CD4-positive, alpha-beta T cell treated with Interleukin-4 for 1 hour (primary cell): ENCODE measurements around the gene POLK.

ENCODE experiments used
- DNase-seq, 2 donors: peaks; one replicate each; pipeline ENCODE4 v3.0.0-alpha.2; 2020 to 2022

POLK gene

DNA sequence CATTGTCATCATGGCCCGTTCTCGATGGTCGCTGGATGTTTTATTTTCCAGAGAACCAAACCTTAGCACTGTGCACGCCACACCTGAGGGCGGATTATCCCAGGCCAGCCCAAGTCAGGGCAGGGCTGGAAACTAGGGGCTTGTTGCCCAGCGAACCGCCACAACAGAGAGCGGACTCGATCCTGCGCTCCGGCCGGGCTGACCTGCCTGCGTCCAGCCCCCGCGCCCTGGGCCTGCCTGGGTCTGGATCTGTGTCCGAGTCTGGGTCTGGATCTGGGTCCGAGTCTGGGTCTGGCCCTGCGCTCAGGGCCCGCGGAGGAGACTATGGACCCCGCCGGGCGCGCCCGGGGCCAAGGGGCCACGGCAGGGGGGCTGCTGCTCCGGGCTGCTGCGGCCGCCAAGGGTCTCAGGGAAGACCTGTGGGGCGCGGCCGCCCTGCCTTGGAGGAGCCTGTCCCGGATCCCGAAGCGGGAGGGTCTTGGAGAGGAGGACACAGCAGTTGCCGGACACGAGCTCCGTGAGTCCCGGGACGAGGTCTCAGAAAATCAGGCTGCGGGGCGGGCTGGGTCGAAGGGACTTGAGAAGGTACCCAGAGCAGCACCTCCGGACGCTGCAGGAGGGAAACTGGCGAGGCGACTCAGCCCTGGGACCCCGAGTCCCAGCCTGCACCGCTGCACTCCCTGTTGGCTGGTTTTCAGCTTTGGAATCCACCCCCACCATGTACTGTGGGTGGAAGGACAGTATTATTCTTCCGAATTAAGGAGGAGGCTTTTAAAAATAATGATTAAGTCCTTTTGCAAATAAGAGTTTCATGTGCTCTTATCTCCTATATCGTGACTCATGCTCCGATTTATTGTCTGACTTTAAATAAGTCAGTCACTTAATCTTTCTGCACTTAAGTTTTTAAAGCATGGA is 99.9 kb downstream of the POLK start, which contains the start of gene ANKDD1B:
TSS of gene ANKDD1B (plus strand) at position 143 of the 915 bp plus-strand sequence. CDS start at position 325, 182 bp downstream.
- no peak for DNase-seq

DNA sequence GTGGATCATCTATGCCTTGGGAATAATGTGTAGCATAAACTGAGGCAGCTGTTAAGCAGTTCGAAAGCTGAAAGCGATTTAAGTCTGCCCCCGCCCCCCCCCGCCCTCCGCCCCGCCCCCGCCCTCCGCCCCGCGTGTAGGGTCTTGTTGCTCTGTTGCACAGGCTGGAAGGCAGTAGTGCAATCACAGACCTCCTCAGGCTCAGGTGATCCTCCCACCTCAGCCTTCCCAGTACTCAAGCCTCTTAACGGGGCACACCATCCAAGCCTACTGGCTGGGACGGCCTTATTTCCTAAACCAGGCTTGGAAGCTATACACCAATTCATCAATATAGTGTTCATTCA is 100.5 kb downstream of the POLK start:
- DNase-seq: no peak

DNA sequence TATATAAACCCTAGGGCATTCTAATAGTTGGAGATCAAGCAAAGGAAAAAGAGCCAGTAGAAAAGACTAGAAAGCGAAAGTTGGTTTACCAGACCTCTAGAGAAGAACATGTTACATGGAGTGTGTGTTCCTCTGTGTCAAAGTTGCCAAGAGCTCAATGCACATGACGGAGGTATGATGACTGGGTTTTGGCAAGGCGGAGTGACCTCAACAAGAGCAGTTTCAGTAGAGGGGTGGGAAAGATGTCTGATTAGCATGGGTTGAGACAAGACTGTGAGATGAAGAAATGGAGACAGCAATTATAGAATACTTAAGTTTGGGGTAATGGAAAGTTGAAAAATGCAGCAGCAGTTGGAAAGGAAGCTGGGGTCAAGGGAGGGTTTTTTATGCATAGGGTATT is 101.2 kb downstream of the POLK start:
- no peak for DNase-seq

DNA sequence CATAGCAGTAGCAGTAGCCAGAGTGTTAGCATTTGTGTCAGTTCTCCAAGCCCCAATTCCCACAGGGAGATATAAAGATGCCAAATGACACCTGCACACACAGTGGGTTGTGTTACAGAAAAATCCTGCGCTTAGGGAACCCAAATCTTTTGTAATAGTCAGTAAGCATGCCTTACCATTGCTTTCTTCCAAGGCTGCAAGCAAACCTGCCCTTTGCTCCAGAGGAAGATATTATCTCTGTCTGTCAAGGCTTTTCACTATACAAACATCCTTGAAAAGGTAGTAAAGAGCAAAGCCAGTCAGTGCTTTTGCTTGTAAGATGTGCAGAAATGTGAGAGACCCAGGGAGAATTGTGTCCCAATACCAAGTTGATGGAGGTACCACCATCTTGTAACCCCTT is 102.5 kb downstream of the POLK start:
- DNase-seq: no peak

DNA sequence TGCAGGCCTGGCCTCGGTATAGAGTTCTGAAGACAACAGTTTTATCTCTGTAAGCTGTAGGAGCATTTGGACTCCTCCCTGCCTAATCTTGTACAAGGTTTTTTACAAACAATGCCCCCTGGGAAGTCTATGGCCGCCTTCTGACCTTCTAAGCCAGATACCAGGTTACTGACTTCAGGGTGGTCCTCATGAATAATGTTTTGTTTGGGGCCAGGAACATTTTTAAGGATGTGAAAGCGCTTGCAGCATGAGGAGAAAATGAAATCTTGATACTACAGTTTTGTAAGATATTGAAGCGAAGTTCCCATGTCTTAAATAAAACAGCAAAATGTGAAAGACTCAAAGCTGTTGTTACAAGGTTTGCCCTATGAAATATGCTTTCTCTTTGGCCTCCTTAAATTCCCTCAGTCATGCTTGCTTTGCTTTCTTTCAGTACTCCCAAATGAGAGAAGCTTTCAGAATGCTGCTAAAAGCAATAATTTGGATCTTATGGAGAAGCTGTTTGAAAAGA is 104.7 kb downstream of the POLK start:
- DNase-seq: no peak

DNA sequence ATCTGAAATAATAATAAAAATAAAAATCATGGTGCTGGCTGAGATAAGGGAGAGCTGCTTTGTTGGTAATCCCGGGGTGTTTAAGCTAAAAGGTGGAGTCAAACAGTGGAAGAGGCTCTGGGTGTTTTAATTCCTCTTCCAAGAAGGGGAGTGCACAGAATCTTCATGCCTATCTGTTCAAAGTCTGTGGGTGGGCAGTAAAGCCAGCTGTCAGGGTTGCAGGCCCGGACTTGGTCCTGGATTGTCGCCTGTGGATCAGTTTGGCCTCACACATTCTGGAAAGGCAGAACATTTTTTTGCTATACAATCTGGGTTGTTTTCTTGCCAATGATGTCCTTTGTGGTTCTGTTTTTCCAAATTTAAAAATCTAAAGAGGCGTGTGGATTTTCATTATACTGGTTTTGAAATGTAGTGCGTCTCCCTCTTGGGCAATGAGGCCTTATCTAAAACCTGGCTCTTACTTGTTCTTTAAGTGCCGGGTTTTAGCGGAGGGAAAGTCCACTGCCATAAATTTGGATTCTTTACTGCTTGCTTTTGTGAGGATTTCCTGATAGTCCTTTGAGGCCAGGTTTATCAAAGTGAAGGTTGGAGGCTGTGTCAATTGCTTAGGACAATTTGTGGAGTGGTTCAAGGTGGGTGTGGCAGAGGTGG is 105.4 kb downstream of the POLK start:
- no peak for DNase-seq

DNA sequence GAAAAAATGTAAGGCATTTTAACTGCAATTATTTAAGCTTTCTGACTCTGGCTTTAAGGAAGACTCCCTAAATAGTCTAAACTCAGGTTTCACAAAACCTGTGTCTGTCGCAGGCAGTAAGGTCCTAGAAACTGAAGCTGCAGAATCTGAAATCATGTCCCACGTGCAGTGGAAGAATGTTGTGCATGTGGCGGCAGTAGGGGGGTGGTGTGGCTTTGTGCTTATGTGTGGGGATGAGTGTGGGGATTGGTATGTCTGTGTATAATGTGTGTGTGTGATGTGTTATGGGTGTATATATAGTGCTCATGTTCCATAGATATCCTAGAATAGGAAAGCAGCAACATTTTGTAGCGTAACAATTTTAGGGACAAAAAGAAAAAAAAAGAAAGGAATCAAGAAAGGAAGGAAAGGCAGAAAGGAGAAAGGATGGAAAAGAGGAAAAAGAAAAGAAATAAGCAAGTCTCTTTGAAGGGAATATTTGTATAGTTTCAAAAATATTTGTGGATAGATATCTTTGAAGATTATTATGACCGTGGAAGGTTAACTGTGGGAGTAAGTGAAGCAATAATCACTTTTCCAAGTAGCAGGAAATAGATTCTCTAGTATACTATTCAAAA is 106.2 kb downstream of the POLK start:
- no peak for DNase-seq

DNA sequence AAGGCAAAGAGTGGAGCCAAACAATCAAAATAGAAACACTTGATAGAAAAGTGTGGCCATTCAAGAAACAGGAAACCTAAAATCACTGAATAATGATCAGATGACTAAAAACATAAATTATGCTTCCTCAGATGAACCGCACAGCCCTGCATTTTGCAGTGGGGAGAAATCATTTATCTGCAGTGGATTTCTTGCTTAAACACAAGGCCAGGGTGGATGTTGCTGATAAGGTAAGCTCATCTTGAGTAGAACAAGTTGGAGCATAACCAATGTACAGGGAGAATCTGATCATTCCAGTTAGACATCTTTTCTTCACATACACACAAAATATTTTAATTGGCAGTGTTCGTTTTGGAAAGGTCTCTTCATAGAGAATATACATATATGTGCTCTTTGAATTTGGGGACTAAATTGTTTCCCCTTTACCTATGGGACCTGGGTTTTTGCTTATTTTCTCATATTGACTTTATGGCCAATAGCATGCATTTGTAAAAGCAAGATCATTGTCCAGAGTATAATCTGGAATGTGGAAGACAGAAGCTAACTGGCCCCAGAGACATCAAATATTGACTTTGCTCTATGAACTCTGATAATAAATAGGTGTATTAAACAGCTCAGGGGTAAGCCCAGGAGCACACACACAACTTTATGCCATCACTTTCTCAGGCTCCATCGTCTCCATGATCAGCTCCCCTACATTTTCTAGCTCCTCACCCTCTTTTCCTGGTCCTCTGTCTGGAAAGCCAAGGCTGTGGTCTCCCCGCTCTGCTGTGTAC is 108.7 kb downstream of the POLK start:
- DNase-seq: no peak

DNA sequence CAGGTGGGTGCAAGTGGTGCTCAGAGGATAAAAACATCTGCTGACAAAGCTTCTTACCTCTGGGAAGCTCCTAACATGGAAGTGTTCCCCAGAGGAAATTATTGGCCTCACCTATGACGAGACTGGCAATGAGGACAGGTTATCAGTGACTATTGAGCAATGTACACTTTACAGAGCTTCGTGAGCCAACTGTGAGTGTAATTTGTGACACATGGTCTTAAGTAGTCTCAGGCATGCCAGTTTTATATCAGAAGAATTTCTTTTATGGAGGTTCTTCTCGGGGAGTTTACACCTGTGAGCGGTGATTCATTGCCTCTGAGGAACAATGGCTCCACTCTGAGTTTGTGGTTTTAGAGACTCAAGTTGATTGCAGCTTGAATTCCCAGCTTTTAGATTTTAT is 110.9 kb downstream of the POLK start:
- no peak for DNase-seq

DNA sequence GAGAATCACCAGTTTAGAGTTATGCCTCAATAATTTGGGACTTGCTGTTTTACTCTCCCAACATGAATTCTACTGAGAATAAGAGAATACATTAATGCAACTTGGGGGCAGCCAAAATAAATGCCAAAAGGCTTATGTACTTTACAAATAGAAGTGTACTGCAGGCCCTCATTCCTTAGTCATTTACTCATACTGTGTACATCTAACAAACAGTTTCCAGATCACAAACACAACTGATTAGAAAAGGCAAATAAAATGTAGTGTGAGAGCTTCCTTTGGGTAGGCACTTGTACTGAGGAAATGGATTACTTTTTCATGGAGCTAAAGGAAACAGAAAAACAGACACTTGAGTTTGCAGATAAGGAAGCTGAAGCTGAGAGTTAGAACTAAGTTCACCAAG is 112.2 kb downstream of the POLK start:
- no peak for DNase-seq

DNA sequence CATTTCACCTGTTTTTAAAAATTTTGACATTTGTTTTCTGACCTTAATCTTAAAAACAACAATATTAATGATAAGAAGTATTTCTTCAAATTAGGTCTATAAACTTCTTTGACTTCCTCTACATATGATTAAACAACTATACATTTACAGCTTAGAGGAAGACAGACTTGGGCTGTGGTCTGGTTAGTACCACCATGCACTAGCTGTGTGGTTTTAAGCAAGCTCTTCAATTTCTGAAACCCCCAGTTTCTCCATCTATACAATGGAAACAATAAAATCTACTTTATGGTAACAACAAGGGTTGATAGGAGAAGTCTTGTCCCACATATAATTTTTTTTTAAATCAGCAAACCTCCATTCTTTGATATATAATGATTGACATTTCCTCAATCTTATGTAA is 115.3 kb downstream of the POLK start:
- no peak for DNase-seq

DNA sequence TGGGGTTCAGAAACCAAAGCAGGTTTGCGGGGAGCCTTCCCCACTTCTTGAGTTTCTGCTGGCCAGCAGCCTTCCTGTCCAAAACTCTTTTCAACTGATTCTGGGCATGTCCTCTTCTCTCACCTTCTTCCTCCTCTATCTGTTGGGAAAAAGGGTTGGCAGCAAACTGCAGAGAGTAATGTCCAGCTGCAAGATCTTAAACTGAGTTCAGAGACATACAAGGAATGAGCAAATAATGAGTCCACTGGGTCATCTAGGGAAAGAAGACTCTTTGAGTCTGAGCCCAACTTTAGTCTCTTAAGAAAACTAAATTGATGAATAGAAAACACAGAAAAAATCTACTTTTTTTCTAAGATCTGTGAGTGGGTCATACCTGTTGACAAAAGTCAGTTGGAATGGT is 116.1 kb downstream of the POLK start:
- DNase-seq: no peak

DNA sequence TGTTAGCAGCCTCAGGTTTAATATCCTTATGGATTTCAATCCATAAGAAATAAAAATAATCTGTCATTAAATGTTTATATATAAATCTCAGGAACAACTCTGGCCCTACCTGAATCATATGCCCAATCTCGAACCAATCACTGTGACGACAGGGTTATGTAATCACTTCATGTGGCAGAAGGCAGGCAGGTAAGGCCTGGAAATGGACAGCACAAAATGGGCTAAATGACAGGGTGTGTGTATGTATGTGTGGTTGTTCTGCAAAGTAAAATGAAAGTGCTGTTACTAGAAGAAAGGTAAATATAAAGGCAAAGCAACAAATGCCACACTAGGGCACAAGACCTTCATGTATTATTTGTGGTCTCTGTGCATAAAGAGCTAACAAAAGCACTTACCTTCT is 119.2 kb downstream of the POLK start:
- DNase-seq: no peak

DNA sequence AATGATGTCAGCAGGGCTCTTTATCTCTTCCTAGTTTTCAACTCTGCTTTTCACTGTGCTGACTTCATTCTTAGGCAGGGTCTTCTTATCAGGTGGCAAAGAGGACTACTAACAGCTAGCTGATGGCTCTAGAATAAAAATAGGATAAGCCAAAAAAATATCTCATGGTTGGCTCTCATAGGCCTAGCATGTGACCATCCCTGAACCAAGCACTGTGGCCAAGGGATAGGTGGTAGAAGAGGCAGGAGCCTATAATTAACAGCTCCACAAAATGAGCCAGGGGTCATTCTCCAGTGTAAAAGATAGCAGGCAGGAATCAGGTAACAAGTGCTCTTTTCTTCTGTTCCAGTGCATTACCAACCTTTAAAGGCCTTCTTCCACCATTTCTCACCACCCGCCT is 120.6 kb downstream of the POLK start:
- no peak for DNase-seq

DNA sequence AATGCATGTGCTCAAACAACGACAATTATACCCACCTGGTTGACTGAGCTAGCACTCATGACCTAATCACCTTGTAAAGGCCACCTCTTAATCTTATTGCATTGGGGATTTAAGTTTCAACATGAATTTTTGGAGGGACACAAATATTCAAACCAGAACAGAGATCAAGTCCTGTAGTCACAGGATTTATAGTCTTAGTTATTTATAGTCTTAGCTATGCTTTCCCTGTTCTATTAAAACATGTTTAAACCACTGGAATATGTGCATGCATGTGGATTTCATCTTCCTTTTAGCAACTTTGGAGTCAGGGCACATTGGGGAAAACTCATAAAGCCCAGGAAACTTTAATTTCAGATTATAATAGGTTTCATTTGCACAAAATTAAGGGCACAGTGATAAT is 126.3 kb downstream of the POLK start:
- DNase-seq: no peak

DNA sequence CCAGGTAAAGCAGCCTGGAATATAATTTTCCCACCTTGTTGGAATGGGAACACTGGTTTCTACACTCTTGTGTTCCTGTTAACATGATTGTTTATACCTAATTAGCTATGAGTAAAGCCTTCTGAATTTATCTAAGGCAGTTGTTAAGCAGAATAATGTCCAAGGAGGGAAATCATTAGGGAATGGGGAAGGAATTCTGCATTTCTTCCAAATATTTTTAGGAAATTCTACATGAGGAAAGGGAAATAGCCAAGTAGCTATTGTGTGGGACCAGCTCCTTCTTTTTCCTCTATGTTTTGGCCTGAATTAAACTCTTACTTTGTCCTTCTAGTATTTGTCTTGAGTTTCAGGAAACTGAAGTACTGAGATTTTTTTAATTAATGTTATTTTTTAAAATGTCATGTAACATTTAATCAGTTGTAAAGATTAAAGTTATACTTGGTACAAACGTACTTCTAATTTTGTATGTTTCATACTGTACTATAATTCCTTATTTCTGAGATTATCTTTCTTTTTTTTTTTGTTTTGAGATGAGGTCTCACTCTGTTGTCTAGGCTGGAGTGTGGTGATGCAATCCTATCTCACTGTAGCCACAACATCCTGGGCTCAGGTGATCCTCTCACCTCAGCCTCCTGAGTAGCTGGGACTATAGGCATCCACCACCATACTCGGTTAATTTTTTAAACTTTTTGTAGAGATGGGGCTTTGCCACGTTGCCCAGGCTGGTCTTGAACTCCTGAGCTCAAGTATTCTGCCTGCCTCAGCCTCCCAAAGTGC is 128.0 kb downstream of the POLK start:
- DNase-seq: no peak

DNA sequence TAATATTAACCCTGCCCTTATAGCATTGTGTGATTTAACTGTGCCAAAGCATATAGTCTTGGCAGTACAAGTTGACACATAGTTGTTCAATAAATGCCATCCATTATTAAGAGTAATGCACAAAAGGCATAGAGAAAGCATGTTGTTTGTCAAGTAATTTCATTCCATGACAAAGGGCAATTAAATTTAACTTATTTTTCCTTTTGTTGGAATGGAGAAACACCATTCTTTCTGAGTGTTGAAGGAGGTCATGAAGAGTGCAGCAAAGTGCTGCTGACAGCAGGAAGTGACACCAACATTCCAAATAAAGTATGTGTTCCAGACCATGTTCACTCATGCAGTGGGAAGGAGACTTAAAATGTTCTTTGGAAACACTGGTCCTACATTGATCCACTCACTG is 128.7 kb downstream of the POLK start:
- DNase-seq: no peak

DNA sequence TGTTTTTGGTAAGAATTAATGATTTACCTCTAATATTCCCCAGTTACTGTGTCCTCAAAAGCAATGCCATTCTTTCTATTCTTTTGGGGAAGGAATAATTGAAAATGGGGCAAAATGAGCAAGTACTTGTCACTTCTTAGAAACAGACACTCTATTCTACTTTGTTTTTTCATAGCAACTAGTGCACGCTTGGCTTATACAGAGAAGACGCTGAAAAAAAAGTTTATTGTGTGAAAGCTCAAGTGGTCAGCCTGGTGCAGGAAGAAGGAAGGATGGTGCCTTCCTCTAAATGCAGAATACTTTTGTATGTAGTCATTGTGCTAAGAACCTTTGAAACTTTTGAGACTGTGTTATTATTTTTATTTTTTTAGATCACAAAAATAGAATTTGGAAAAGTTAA is 129.1 kb downstream of the POLK start:
- DNase-seq: no peak

DNA sequence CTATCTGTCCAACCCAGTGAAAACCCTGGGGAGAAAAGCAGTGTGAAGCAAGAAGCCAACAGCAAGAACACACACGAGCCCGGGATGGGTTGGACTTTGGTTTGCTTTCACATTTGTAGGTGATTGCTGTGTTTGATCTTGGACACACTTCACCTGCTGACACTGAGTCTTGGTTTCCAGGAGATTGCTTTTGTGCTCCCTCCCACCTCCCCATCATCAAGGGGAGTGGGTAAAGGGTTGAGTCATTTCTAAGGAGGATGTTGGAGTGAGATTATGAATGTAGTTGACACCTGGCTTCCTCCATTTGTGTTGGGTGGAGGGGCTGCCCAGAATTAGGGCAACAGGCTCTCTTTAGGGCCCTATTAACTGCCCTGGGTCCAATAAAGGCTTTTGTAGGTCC is 137.0 kb downstream of the POLK start:
- no peak for DNase-seq
